ENCODE measurements around the gene FARSB.
"Not testable (repeated sequence)": the region's sequence is repeated elsewhere in the genome, so short reads cannot be mapped to it uniquely, and the experiment has no call there.

Gene FARSB

GRCh38 chr2:222608081-222608480 is 47.8 kb downstream of the FARSB start:
- no peak for DNase-seq (ENCODE audit: low read depth in 1 of 2, low spot score in 1 of 2)

GRCh38 chr2:222606306-222606705 is 49.6 kb downstream of the FARSB start:
- no peak for DNase-seq (ENCODE audit: low read depth in 1 of 2, low spot score in 1 of 2)

- DNase-seq (ENCODE audit: low read depth in 1 of 2, low spot score in 1 of 2), result no peak
Measured at GRCh38 chr2:222604749-222605515, 51.0 kb downstream of the FARSB start.

GRCh38 chr2:222603501-222603900 is 52.4 kb downstream of the FARSB start:
- no peak for DNase-seq (ENCODE audit: low read depth in 1 of 2, low spot score in 1 of 2)

GRCh38 chr2:222598611-222599010 is 57.3 kb downstream of the FARSB start:
- DNase-seq (ENCODE audit: low read depth in 1 of 2, low spot score in 1 of 2), result no peak

DNA sequence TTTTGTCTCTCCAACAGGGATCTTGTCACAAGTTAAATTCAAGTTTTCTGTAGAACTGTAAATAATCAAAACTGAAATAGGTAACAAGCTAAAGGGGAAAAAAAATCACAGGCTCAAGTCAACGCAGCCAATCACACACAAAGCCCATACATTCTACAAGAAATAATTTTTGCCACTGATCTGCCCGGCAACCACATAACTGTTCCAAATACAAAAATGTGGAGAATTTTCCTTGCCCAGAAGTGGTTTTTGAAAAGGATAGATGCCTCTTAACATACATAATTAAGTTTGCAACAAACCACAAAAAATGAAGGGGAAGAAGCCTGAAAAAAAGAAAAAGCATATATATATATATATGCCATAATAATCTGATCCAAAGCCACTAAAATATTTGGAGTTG is 60.3 kb downstream of the FARSB start:
- DNase-seq (ENCODE audit: low read depth in 1 of 2, low spot score in 1 of 2), result no peak

GRCh38 chr2:222594679-222595078 is 61.2 kb downstream of the FARSB start:
- DNase-seq (ENCODE audit: low read depth in 1 of 2, low spot score in 1 of 2), result no peak

DNA sequence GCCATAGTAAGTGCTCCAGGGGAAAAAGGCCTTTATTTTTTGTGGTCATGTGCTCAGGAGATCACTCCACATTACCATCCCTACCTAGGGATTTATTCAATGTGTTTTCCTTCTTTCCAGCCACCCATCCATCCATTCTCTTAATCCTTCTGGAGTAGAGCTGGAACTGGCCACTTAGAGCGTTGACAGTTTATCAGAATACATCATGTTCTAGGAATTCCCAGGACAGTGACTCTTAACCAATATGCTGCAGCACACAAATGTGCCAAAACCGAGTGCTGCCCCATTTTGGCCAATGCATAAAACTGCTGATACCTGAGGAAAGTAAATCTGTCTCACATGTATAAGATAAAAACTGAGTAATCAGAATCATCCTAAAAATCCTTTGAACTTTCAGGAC is 63.7 kb downstream of the FARSB start:
- no peak for DNase-seq (ENCODE audit: low read depth in 1 of 2, low spot score in 1 of 2)

DNA sequence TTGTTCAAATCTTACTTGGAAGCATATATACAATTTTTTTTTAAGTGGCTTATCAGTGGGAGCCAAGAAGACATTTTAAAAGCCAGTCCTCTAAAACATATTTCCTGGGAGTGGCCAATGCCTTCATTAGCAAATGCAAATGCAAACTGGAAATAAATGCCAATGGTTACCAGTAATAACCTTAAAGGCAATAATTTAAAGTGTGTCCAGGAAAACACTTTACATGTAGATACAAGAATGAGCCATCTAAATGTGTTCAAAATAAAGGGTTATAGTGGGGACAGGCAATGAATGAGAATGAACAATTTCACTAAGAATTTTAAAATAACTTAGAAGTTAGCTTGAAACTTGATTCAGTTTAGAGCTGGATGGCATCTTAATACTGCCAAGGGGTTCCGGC is 64.2 kb downstream of the FARSB start:
- no peak for DNase-seq (ENCODE audit: low read depth in 1 of 2, low spot score in 1 of 2)

GRCh38 chr2:222584589-222584988 is 71.3 kb downstream of the FARSB start:
- DNase-seq (ENCODE audit: low read depth in 1 of 2, low spot score in 1 of 2), result not testable (repeated sequence)

GRCh38 chr2:222582928-222583327 is 73.0 kb downstream of the FARSB start:
- no peak for DNase-seq (ENCODE audit: low read depth in 1 of 2, low spot score in 1 of 2)

GRCh38 chr2:222577341-222577740 is 78.6 kb downstream of the FARSB start:
- no peak for DNase-seq (ENCODE audit: low read depth in 1 of 2, low spot score in 1 of 2)

DNA sequence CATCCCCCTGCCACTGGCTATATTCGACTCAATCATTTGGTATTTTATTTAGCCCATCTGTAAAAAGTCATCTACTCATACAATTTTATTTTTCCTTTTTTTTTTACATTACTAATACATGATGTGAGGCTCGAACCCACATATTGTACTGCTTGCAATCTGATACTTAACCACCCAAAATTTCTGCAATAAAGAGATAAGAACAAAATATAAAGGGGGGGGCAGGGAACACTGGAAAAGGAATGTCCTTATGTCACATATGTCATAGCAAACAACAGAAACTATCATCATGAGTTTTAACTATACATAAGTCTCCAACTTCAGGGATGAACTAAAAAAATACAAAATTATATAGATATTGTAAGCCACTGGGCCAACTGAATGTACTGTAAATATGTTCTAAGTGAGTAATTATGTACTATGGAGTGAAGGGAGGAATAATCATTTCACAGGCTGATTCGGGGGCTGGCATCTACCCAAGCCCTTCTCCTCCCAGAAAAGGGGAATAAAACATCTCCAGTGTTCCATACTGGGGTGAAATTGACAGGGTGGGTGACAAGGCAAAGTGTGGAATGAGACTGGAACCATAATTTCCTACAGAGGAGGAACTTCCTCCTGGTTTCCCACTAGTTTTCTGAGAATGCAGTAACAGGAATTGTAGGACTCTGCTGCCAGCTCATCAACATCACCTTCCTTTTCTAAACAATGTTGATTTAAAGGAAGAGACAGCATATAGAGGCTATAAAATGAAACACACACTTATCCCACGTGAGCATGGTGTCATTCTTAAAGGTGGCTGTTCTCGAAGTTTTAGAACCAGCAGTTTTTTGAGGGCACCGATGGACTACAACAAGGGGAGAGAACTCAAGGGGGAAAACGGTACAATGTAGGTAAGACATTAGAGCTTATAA is 79.5 kb downstream of the FARSB start:
- DNase-seq (ENCODE audit: low read depth in 1 of 2, low spot score in 1 of 2), result no peak

DNA sequence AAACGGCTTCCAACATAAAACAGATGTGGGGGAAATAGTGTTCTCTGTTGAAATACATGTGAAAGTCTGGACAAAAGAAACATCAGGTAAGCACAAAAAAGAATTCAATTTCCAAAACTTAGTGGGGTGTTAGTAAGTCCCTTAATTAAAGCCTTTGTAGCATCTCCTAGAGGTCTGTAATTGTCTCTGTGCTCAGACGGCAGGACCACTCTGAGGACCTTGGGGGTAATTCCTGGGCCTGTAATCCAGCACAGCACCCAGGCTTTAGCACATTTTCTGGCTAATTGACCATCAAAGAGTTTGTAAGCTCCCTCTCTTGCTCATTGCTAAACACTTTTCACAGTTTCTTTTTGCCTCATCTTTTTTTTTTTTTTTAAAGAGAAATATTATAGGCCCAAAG is 80.3 kb downstream of the FARSB start:
- DNase-seq (ENCODE audit: low read depth in 1 of 2, low spot score in 1 of 2), result no peak

DNA sequence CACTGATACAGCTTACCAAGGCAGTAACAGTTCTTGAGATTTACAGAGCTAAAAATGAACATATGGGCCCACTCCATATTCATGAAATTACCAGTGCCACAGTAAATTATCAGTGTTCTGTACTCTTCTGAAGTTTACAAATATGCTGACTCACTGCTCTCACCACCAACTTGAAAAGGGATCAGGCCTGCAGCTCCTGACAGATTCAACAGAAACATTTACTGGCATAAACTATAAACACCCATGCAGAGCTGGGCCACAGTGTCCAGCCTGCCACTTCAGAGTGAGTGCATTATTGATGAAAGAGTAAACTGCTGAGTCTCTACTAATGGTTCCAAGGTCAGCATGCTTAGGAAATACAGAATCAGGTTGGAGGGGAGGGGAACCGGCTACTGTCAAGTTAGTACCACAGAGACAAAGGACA is 83.1 kb downstream of the FARSB start:
- DNase-seq (ENCODE audit: low read depth in 1 of 2, low spot score in 1 of 2), result no peak

DNA sequence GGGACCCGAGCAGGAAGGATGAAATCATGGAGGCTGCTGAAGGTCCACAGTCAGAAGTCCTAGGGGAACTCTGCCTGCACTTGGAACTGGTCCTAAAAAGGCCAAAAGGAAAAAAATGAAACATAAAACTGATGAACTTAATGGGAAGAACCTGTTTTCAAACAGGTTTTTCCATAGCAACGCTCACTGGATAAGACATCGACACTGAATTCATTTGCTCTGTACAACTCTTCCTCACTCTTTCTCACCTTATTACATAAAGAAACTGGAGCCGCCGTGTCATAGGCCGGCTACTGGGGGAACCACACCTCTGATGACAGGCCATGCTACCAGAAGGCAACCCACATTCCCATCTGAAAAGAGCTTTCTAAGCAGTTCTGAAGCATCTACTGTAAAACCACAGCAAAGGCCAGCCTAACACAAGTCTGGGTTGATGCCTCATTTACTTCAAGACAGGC is 83.6 kb downstream of the FARSB start:
- DNase-seq (ENCODE audit: low read depth in 1 of 2, low spot score in 1 of 2), result no peak

- no peak for DNase-seq (ENCODE audit: low read depth in 1 of 2, low spot score in 1 of 2)
Measured at GRCh38 chr2:222569826-222570225, 86.1 kb downstream of the FARSB start.

DNA sequence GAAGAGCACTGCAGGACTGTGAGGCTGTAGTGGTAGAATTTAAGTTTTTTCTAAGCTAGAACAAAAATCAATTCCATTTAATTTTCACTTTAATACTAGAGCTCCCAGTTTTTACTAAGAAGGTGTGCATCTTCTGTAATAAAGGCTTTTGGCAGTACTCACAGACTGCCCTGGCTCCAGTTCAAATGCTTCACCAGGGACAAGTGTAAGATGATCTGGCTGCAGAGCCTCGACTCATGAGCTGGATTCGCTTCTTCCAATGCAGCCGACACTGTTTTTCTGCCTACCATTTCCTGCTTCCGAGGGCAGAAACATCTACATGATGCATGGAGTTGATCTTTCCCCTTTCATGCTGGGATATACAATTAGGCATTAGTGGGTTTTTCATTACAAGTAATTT is 87.0 kb downstream of the FARSB start:
- DNase-seq (ENCODE audit: low read depth in 1 of 2, low spot score in 1 of 2), result no peak

DNA sequence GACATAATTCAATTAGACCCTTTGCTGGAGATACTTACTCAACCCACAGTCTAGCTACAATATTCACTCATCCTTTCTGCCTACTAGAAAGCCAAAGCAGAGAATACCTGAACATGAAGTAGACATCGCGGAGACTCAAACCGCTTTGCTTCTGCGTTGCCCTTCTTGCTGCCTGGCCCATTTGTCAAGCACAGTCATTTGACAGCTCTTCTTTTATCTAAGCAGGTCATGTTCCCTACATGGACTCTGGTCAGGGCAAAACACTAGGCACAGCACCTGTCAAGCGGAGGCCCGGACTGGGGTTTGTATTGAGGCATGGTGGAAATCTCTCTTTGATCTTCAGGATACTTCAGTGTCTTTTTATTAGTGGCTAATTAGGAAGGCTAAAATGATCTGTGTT is 89.7 kb downstream of the FARSB start:
- DNase-seq (ENCODE audit: low read depth in 1 of 2, low spot score in 1 of 2), result no peak

- no peak for DNase-seq (ENCODE audit: low read depth in 1 of 2, low spot score in 1 of 2)
Measured at GRCh38 chr2:222563936-222564335, 92.0 kb downstream of the FARSB start.

GRCh38 chr2:222563106-222563718 is 92.7 kb downstream of the FARSB start:
- no peak for DNase-seq (ENCODE audit: low read depth in 1 of 2, low spot score in 1 of 2)

All from activated CD4-positive, alpha-beta T cell treated with anti-CD3 and anti-CD28 coated beads, Interleukin-2, amount 50 U/mL, for 24 hours (primary cell).